ENCODE measurements around the gene JMJD7.

The JMJD7 gene

GRCh38 chr15:41857316-41857715, 29.4 kb downstream of the JMJD7 start:
- DNase-seq (ENCODE audit: low read depth in 1 of 2, low spot score in 1 of 2) = no peak
- no peak for TF ChIP-seq JUND (IDR thresholded peaks at IDR 0.05; ENCODE audit: low read depth)
- in situ Hi-C loops (cut with HindIII; ENCODE audit: low pct_unique_long_range_greater_than_20kb, low sequenced_read_pairs) = no loop called here

- TF ChIP-seq JUND (IDR thresholded peaks at IDR 0.05; ENCODE audit: low read depth) = no peak
- DNase-seq (ENCODE audit: low read depth in 1 of 2, low spot score in 1 of 2) = no peak
- in situ Hi-C loops (cut with HindIII; ENCODE audit: low pct_unique_long_range_greater_than_20kb, low sequenced_read_pairs) = no loop called here
Observed at GRCh38 chr15:41858756-41859155, 30.9 kb downstream of the JMJD7 start.

GRCh38 chr15:41860049-41860828, 32.3 kb downstream of the JMJD7 start:
- TF ChIP-seq JUND (IDR thresholded peaks at IDR 0.05; ENCODE audit: low read depth) = no peak
- in situ Hi-C loops (cut with HindIII; ENCODE audit: low pct_unique_long_range_greater_than_20kb, low sequenced_read_pairs) = no loop called here
- no peak for DNase-seq (ENCODE audit: low read depth in 1 of 2, low spot score in 1 of 2)

GRCh38 chr15:41861736-41862356, 34.0 kb downstream of the JMJD7 start:
- in situ Hi-C loops (cut with HindIII; ENCODE audit: low pct_unique_long_range_greater_than_20kb, low sequenced_read_pairs) = no loop called here
- no peak for TF ChIP-seq JUND (IDR thresholded peaks at IDR 0.05; ENCODE audit: low read depth)
- no peak for DNase-seq (ENCODE audit: low read depth in 1 of 2, low spot score in 1 of 2)

GRCh38 chr15:41862515-41863116, 34.7 kb downstream of the JMJD7 start:
- peak; percentile 67 to 82 for DNase-seq (ENCODE audit: low read depth in 1 of 2, low spot score in 1 of 2)
- no peak for TF ChIP-seq JUND (IDR thresholded peaks at IDR 0.05; ENCODE audit: low read depth)
- in situ Hi-C loops (cut with HindIII; ENCODE audit: low pct_unique_long_range_greater_than_20kb, low sequenced_read_pairs) = no loop called here

- no peak for TF ChIP-seq JUND (IDR thresholded peaks at IDR 0.05; ENCODE audit: low read depth)
- in situ Hi-C loops (cut with HindIII; ENCODE audit: low pct_unique_long_range_greater_than_20kb, low sequenced_read_pairs) = no loop called here
- DNase-seq (ENCODE audit: low read depth in 1 of 2, low spot score in 1 of 2) = no peak
Observed at GRCh38 chr15:41865490-41866055, 37.7 kb downstream of the JMJD7 start.

GRCh38 chr15:41866263-41866703, 38.4 kb downstream of the JMJD7 start:
- in situ Hi-C loops (cut with HindIII; ENCODE audit: low pct_unique_long_range_greater_than_20kb, low sequenced_read_pairs) = no loop called here
- DNase-seq (ENCODE audit: low read depth in 1 of 2, low spot score in 1 of 2) = no peak
- TF ChIP-seq JUND (IDR thresholded peaks at IDR 0.05; ENCODE audit: low read depth) = no peak

- in situ Hi-C loops (cut with HindIII; ENCODE audit: low pct_unique_long_range_greater_than_20kb, low sequenced_read_pairs) = no loop called here
- TF ChIP-seq JUND (IDR thresholded peaks at IDR 0.05; ENCODE audit: low read depth) = no peak
- no peak for DNase-seq (ENCODE audit: low read depth in 1 of 2, low spot score in 1 of 2)
Observed at GRCh38 chr15:41866872-41867579, 39.1 kb downstream of the JMJD7 start.

- no peak for TF ChIP-seq JUND (IDR thresholded peaks at IDR 0.05; ENCODE audit: low read depth)
- no peak for DNase-seq (ENCODE audit: low read depth in 1 of 2, low spot score in 1 of 2)
- in situ Hi-C loops (cut with HindIII; ENCODE audit: low pct_unique_long_range_greater_than_20kb, low sequenced_read_pairs) = no loop called here
Observed at GRCh38 chr15:41868321-41868720, 40.4 kb downstream of the JMJD7 start.

GRCh38 chr15:41869770-41870688, 42.1 kb downstream of the JMJD7 start:
- in situ Hi-C loops (cut with HindIII; ENCODE audit: low pct_unique_long_range_greater_than_20kb, low sequenced_read_pairs) = no loop called here
- no peak for DNase-seq (ENCODE audit: low read depth in 1 of 2, low spot score in 1 of 2)
- no peak for TF ChIP-seq JUND (IDR thresholded peaks at IDR 0.05; ENCODE audit: low read depth)

GRCh38 chr15:41870689-41871081, 42.8 kb downstream of the JMJD7 start:
- in situ Hi-C loops (cut with HindIII; ENCODE audit: low pct_unique_long_range_greater_than_20kb, low sequenced_read_pairs) = no loop called here
- TF ChIP-seq JUND (IDR thresholded peaks at IDR 0.05; ENCODE audit: low read depth) = no peak
- DNase-seq (ENCODE audit: low read depth in 1 of 2, low spot score in 1 of 2) = no peak

Measured in T47D (cell line).